ENCODE results near the gene JAGN1. TPM values are rescaled to one million over a fixed set of nuclear protein-coding genes. Genes with fewer than 3 reads are reported as not detected.
A peak's percentile ranks its signal among the peaks of the same experiment; 100 is the strongest.

The JAGN1 gene
- total RNA-seq, 1 experiment from 2014 or later: 34.2 TPM

GRCh38 chr3:9928158-9928557, 37.7 kb downstream of the JAGN1 start:
- intact Hi-C loops (cut with micrococcal nuclease; ENCODE audit: unreplicated experiment): no loop called here
- Mint-ChIP-seq H3K36me3 (ENCODE audit: insufficient read depth, unreplicated experiment) (peaks cover 10% of the 10 kb centered on the region), H3K9me3 (ENCODE audit: low read depth, unreplicated experiment) (no peaks in the 10 kb centered on the region), H3K4me3 (ENCODE audit: low read depth, unreplicated experiment) (no peak overlapping the region), H3K27me3 (ENCODE audit: unreplicated experiment) (no peaks in the 10 kb centered on the region), H3K27ac (ENCODE audit: unreplicated experiment) (no peak overlapping the region), H3K4me1 (ENCODE audit: low read depth, unreplicated experiment) (no peaks in the 10 kb centered on the region)
- CTCF ChIA-PET: no interaction called here
- no TSS peak for BruUV-seq (replicated peaks)
- no peak for DNase-seq
- TF ChIP-seq CTCF (IDR thresholded peaks at IDR 0.05; ENCODE audit: unreplicated experiment): no peak

GRCh38 chr3:9930804-9931418, 40.5 kb downstream of the JAGN1 start:
- Mint-ChIP-seq H3K4me1 (ENCODE audit: low read depth, unreplicated experiment) (peaks cover 14% of the 10 kb centered on the region), H3K27ac (ENCODE audit: unreplicated experiment) (no peak overlapping the region), H3K36me3 (ENCODE audit: insufficient read depth, unreplicated experiment) (peaks cover 36% of the 10 kb centered on the region), H3K9me3 (ENCODE audit: low read depth, unreplicated experiment) (no peaks in the 10 kb centered on the region), H3K27me3 (ENCODE audit: unreplicated experiment) (no peaks in the 10 kb centered on the region), H3K4me3 (ENCODE audit: low read depth, unreplicated experiment) (no peak overlapping the region)
- no TSS peak for BruUV-seq (replicated peaks)
- CTCF ChIA-PET: interaction anchor here (0.6 kb wide), 1 partner anchor 33 kb away, joined by 4 read pairs; no protein-coding TSS in a partner anchor
- no peak for TF ChIP-seq CTCF (IDR thresholded peaks at IDR 0.05; ENCODE audit: unreplicated experiment)
- intact Hi-C loops (cut with micrococcal nuclease; ENCODE audit: unreplicated experiment): loop anchor here (5.0 kb wide), 1 partner anchor 84 kb away; no protein-coding TSS in a partner anchor
- no peak for DNase-seq

- BruUV-seq (replicated peaks): no TSS peak
- DNase-seq: no peak
- CTCF ChIA-PET: interaction anchor here (0.6 to 1.9 kb wide), 10 partner anchors 9 to 1134 kb away, joined by 3 to 20 read pairs (median 3); partner anchors contain the start of gene IL17RC
Observed at GRCh38 chr3:9932535-9932842, 42.1 kb downstream of the JAGN1 start.

GRCh38 chr3:9932843-9933560, 42.6 kb downstream of the JAGN1 start:
- H3K9me3 Mint-ChIP-seq (ENCODE audit: low read depth, unreplicated experiment): no peaks in the 10 kb centered on the region
- H3K4me3 Mint-ChIP-seq (ENCODE audit: low read depth, unreplicated experiment): peak overlapping the region; percentile 93
- BruUV-seq (replicated peaks): no TSS peak
- CTCF ChIA-PET: interaction anchor here (0.5 to 1.9 kb wide), 13 partner anchors 8 to 1135 kb away, joined by 3 to 20 read pairs (median 3); partner anchors contain the start of genes IL17RC and SEC13
- H3K27ac Mint-ChIP-seq (ENCODE audit: unreplicated experiment): peak overlapping the region; percentile 95
- peak; percentile 38 for TF ChIP-seq CTCF (IDR thresholded peaks at IDR 0.05; ENCODE audit: unreplicated experiment)
- intact Hi-C loops (cut with micrococcal nuclease; ENCODE audit: unreplicated experiment): loop anchor here (2.0 to 5.0 kb wide), 2 partner anchors 34 to 86 kb away; no protein-coding TSS in a partner anchor
- peaks cover 36% of the 10 kb centered on the region for H3K36me3 Mint-ChIP-seq (ENCODE audit: insufficient read depth, unreplicated experiment)
- peak; percentile 84 for DNase-seq
- peaks cover 15% of the 10 kb centered on the region for H3K4me1 Mint-ChIP-seq (ENCODE audit: low read depth, unreplicated experiment)
- H3K27me3 Mint-ChIP-seq (ENCODE audit: unreplicated experiment): no peaks in the 10 kb centered on the region

More at GRCh38 chr3:9932535-9932842, 42.1 kb downstream of the JAGN1 start:
- peaks cover 36% of the 10 kb centered on the region for H3K36me3 Mint-ChIP-seq (ENCODE audit: insufficient read depth, unreplicated experiment)
- no peaks in the 10 kb centered on the region for H3K9me3 Mint-ChIP-seq (ENCODE audit: low read depth, unreplicated experiment)
- H3K4me1 Mint-ChIP-seq (ENCODE audit: low read depth, unreplicated experiment): peaks cover 15% of the 10 kb centered on the region
- peak overlapping the region; percentile 93 for H3K4me3 Mint-ChIP-seq (ENCODE audit: low read depth, unreplicated experiment)
- intact Hi-C loops (cut with micrococcal nuclease; ENCODE audit: unreplicated experiment): loop anchor here (2.0 to 5.0 kb wide), 2 partner anchors 34 to 85 kb away; no protein-coding TSS in a partner anchor
- TF ChIP-seq CTCF (IDR thresholded peaks at IDR 0.05; ENCODE audit: unreplicated experiment): no peak
- no peaks in the 10 kb centered on the region for H3K27me3 Mint-ChIP-seq (ENCODE audit: unreplicated experiment)
- peak overlapping the region; percentile 95 for H3K27ac Mint-ChIP-seq (ENCODE audit: unreplicated experiment)

Measured in Calu3 (cell line).